HepG2 (cell line): ENCODE results near the gene METRN. TPM values are rescaled to one million over a fixed set of nuclear protein-coding genes. Genes with fewer than 3 reads are reported as not detected.

Experiments used
- BRF2 ChIP-seq: sonication (generic); formaldehyde crosslinking; IDR thresholded peaks from 2 replicates; pipeline ENCODE4 v1.8.1; 2022; ENCODE audit warnings: mild to moderate bottlenecking, missing genetic modification reagents
- CCAR2 ChIP-seq: fragments of 200-400 bp; formaldehyde crosslinking; optimal IDR thresholded peaks from 2 replicates; pipeline ENCODE3; 2018; ENCODE audit warnings: low read depth, mild to moderate bottlenecking, low read length, moderate library complexity
- HNF1A ChIP-seq, 2 experiments: sonication (generic) in 1 of 2; formaldehyde crosslinking in 1 of 2; IDR thresholded peaks; 2 replicates each; pipeline versions ENCODE4 v1.4.0 to v1.6.1; 2016 to 2020; ENCODE audit warnings: borderline replicate concordance in 1 of 2, low read depth in 1 of 2, mild to moderate bottlenecking in 1 of 2, missing genetic modification reagents in 1 of 2
- LBX2 ChIP-seq: sonication (generic); formaldehyde crosslinking; IDR thresholded peaks from 2 replicates; pipeline ENCODE4 v1.5.0; 2020; ENCODE audit warnings: missing genetic modification reagents, mild to moderate bottlenecking, borderline replicate concordance
- MATR3 ChIP-seq: sonication (generic); formaldehyde crosslinking; IDR thresholded peaks from 2 replicates; pipeline ENCODE4 v1.4.0; 2020; ENCODE audit warnings: missing genetic modification reagents
- MYC ChIP-seq: sonication (generic); formaldehyde crosslinking; IDR thresholded peaks from 2 replicates; pipeline ENCODE4 v1.9.0; 2021; ENCODE audit warnings: missing genetic modification reagents, borderline replicate concordance
- NFYC ChIP-seq: IDR thresholded peaks from 2 replicates; pipeline ENCODE4 v1.6.1; 2016; ENCODE audit warnings: missing genetic modification reagents, missing compliant biosample characterization
- NPAS2 ChIP-seq: sonication (generic); formaldehyde crosslinking; IDR thresholded peaks from 2 replicates; pipeline ENCODE4 v1.8.0; 2022; ENCODE audit warnings: mild to moderate bottlenecking, missing genetic modification reagents, borderline replicate concordance
- PREB ChIP-seq: sonication (generic); formaldehyde crosslinking; IDR thresholded peaks from 2 replicates; pipeline ENCODE4 v1.4.0; 2020; ENCODE audit warnings: missing genetic modification reagents
- RBFOX2 ChIP-seq: fragments of 200-400 bp; formaldehyde crosslinking; IDR thresholded peaks from 2 replicates; pipeline ENCODE4 v1.6.1; 2017; ENCODE audit warnings: low read depth, mild to moderate bottlenecking, low read length
- SALL2 ChIP-seq: sonication (generic); formaldehyde crosslinking; IDR thresholded peaks from 2 replicates; pipeline ENCODE4 v1.8.1; 2023; ENCODE audit warnings: mild to moderate bottlenecking, missing genetic modification reagents, inconsistent platforms
- SMYD3 ChIP-seq: sonication (generic); formaldehyde crosslinking; IDR thresholded peaks from 2 replicates; pipeline ENCODE4 v1.8.1; 2023; ENCODE audit warnings: mild to moderate bottlenecking, missing genetic modification reagents
- TP53 ChIP-seq: sonication (generic); formaldehyde crosslinking; conservative IDR thresholded peaks from 2 replicates; pipeline ENCODE4 v1.4.0; 2020; ENCODE audit warnings: missing genetic modification reagents
- ZFP41 ChIP-seq: sonication (generic); formaldehyde crosslinking; IDR thresholded peaks from 2 replicates; pipeline ENCODE4 v1.4.0; 2020; ENCODE audit warnings: mild to moderate bottlenecking, missing genetic modification reagents, borderline replicate concordance
- ZFP90 ChIP-seq: sonication (generic); formaldehyde crosslinking; IDR thresholded peaks from 2 replicates; pipeline ENCODE4 v1.8.0; 2022; ENCODE audit warnings: missing genetic modification reagents, mild to moderate bottlenecking, inconsistent platforms, borderline replicate concordance
- ZNF10 ChIP-seq: sonication (generic); formaldehyde crosslinking; IDR thresholded peaks from 2 replicates; pipeline ENCODE4 v1.4.0; 2020; ENCODE audit warnings: mild to moderate bottlenecking, low read depth, missing genetic modification reagents, borderline replicate concordance
- ZNF567 ChIP-seq: sonication (generic); formaldehyde crosslinking; IDR thresholded peaks from 2 replicates; pipeline ENCODE4 v1.8.1; 2023; ENCODE audit warnings: mild to moderate bottlenecking, missing genetic modification reagents, borderline replicate concordance
- ZNF598 ChIP-seq: sonication (generic); formaldehyde crosslinking; IDR thresholded peaks from 2 replicates; pipeline ENCODE4 v1.5.1; 2020; ENCODE audit warnings: mild to moderate bottlenecking, missing genetic modification reagents, borderline replicate concordance
- ZNF639 ChIP-seq: conservative IDR thresholded peaks from 2 replicates; pipeline ENCODE4 v1.6.1; 2018; ENCODE audit warnings: missing genetic modification reagents
- ZNF703 ChIP-seq: sonication (generic); formaldehyde crosslinking; IDR thresholded peaks from 2 replicates; pipeline ENCODE4 v1.5.1; 2020; ENCODE audit warnings: missing genetic modification reagents, mild to moderate bottlenecking, moderate library complexity, borderline replicate concordance
- polyA plus RNA-seq, 8 experiments: library from polyadenylated mRNA; depleted of rRNA in 3 of 8; stranded (reverse) in 7 of 8; unstranded in 1 of 8; fragments of >200 nt; fragmentation: Illumina TruSeq in 4 of 8; extraction: Trizol in 4 of 8; gene quantifications; 2 replicates each; pipeline versions ENCODE4 v1.2.1 to v1.2.3, GENCODE V29; 2011 to 2016; ENCODE audit warnings: low read depth in 4 of 8, missing spikeins in 1 of 8, mixed read lengths in 1 of 8; ENCODE audit not compliant: insufficient read depth in 1 of 8
- total RNA-seq, 5 experiments: library from RNA; depleted of rRNA; stranded (reverse); fragments of >200 nt; fragmentation: Illumina TruSeq; extraction: Trizol; gene quantifications; 2 replicates each; pipeline ENCODE4 v1.2.3, GENCODE V29; 2016; ENCODE audit warnings: low read depth in 1 of 5

The METRN gene
- total and polyA plus RNA-seq, 2 of the 13 experiments (the other 11 are each of a cell fraction or from before 2014, with no cell fraction given): 25.5 to 46.1 TPM

GRCh38 chr16:726438-727290, 11.7 kb downstream of the METRN start, which contains the start of the genes CCDC78 and HAGHL (continued):
- TF ChIP-seq ZFP41 (CRISPR knock-in tag) (no peak), NPAS2 (CRISPR knock-in tag) (no peak), ZFP90 (no peak), TP53 (CRISPR knock-in tag) (no peak), MATR3 (no peak), MYC (CRISPR knock-in tag) (0 out of 2 replicates have a peak, but pooled peaks have one; percentile 11), ZNF703 (CRISPR knock-in tag) (no peak), ZNF639 (CRISPR knock-in tag) (0 out of 2 replicates have a peak, but pooled peaks have one; percentile 18), ZNF567 (CRISPR knock-in tag) (no peak), BRF2 (CRISPR knock-in tag) (no peak), ZNF598 (CRISPR knock-in tag) (no peak), SALL2 (CRISPR knock-in tag) (0 out of 2 replicates have a peak, but pooled peaks have one; percentile 25), RBFOX2 (no peak), CCAR2 (no peak), SMYD3 (CRISPR knock-in tag) (no peak), HNF1A (IDR thresholded peaks at IDR 0.05; ENCODE audit: low read depth) (no peak), HNF1A (CRISPR knock-in tag; IDR thresholded peaks at IDR 0.05; ENCODE audit: borderline replicate concordance) (no peak), PREB (CRISPR knock-in tag) (no peak), NFYC (CRISPR knock-in tag) (no peak), LBX2 (CRISPR knock-in tag) (no peak), ZNF10 (CRISPR knock-in tag) (no peak)
